NCI-H187 (cell line): ENCODE data around the gene NPFFR2.
"Not testable (repeated sequence)": the region's sequence is repeated elsewhere in the genome, so short reads cannot be mapped to it uniquely, and the experiment has no call there.

Source experiments
- DNase-seq, 2 experiments: peaks; one replicate each; lab custom pipeline; 2025; lab: John Stamatoyannopoulos, UW

Gene NPFFR2

DNA sequence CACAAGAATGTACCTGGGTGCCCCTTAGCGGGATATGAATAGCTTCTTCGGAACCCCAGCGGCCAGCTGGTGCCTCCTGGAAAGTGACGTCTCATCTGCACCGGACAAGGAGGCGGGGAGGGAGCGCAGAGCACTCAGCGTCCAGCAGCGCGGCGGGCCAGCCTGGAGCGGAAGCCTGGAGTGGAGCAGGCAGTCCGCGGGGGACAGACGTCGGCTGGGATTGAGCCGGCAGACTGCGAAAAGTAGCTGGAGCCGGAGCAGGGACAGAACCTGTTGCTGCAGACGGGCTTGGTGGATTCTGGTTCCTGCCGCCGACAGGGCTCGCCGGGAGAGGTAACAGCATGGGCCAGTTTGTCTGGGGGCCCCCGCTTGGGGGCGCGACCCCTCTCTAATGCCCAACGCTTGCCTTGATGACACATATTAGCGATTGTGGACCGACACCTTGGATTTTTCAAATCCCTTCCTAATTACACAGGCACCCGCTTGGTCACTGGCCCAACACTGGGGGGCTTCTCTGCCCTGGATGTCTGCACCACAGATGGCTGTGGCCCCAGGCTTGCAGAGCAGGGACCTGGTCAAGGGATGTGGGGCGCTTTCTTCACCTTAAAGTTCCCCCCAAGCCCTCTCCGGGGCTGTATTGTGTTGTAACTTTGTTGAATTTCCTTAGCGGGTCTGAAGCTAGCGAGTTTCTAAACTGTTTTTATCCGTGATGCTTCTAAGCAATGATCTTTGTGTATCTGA, at the start of gene NPFFR2:
Gene NPFFR2 (plus strand): TSS at position 133 of the 741 bp plus-strand sequence. CDS start 96,592 bp downstream, outside the sequence.
- no peak for DNase-seq

- no peak for DNase-seq
Observed at GRCh38 chr4:71992571-71993312, 39.1 kb upstream of the NPFFR2 start.

- no peak for DNase-seq
Observed at GRCh38 chr4:71994559-71994958, 37.2 kb upstream of the NPFFR2 start.

DNA sequence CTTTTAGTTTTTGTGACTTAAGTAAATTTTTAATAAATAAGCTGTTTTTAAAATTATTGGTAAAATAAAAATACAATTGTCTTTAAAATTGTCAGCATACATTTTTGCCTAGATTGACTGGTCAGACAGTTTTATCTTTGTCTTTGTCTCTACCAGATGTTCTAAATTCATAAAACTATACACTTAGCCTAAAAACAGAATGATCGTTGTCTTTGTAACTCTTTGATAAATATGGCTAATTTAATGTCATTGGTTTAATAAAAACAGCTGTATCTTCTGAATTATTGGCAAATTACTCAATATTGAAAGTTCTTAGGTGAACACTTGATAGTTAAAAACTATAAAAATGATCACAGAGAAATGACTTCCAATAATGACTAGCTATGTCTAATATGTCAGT, 36.5 kb upstream of the NPFFR2 start:
- DNase-seq = no peak

DNA sequence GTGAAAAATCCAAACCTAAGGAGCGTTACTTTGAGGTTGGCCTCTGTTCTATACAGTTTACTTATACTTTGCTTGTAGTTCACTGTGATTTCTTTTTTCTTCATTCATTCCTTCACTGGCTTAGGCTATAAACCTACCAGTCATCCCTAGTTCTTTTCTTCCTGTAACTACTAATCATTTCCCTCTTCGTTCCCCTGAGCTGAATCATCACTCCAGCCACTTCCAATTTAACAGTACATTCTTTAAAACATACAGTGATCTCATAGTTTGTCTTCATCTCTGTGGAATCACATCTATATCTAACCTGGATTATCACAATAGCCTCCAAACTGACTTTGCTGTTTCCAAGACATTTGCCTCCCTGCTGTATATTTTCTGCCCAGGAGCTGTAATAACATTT, 25.2 kb upstream of the NPFFR2 start:
- DNase-seq = no peak

- no peak for DNase-seq
Observed at GRCh38 chr4:72011906-72012305, 19.9 kb upstream of the NPFFR2 start.

- DNase-seq = no peak
Observed at GRCh38 chr4:72016011-72016410, 15.8 kb upstream of the NPFFR2 start.

DNA sequence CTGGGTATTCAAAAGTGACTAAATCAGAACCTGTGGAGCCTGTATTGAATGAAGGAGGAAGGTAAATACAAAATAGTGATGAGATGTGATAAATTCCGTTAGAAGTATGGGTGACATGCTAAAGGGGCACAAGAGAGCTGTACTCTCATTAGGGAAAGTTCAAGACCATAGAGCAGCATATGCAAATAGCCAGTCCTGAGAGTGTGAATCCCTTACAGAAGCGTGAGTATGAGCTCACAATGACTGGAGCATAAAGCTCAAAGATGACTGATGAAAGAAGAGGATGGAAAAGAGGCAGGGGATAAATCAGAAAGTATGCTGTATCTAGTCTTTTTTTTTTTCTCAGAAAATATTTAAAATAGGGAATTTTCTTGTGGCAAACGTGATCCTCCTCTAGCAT, 12.1 kb upstream of the NPFFR2 start:
- no peak for DNase-seq

- no peak for DNase-seq
Observed at GRCh38 chr4:72022553-72022952, 9.2 kb upstream of the NPFFR2 start.

DNA sequence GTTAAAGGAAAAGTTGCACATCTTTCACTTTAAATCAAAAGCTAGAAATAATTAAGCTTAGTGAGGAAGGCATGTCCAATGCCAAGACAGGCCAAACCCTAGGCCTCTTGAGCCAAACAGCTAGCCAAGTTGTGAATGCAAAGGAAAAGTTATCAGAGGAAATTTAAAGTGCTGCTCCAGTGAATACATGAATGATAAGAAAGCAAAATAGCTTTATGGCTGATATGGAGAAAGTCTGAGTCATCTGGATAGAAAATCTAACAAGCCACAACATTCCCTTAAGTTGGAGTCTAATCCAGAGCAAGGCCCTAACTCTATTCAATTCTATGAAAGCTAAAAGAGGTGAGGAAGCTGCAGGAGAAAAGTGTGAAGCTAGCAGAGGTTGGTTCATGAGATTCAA, 23.8 kb downstream of the NPFFR2 start:
- DNase-seq = no peak

GRCh38 chr4:72063726-72064125, 31.9 kb downstream of the NPFFR2 start:
- DNase-seq = no peak

- no peak for DNase-seq
Observed at GRCh38 chr4:72067051-72067450, 35.3 kb downstream of the NPFFR2 start.

- DNase-seq = no peak
Observed at GRCh38 chr4:72073816-72074215, 42.0 kb downstream of the NPFFR2 start.

DNA sequence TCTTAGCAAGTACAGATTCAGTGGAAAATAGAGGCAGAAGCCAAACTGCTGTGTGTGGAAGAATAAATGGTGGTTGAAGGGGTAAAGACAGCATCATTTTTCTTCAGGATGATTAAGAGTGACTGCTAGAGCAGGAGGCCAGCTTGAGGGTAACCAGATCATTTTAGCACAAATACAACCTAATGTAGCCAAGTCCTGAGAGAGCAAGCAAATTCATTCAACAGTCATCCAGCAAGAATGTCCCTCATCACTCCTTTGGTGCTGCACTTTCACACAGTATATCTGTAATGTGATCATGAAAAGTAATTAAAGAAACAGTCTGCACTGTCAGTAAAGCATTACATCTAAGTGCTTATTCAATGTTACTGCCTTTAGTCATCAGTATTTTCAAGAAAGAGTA, 44.8 kb downstream of the NPFFR2 start:
- no peak for DNase-seq

DNA sequence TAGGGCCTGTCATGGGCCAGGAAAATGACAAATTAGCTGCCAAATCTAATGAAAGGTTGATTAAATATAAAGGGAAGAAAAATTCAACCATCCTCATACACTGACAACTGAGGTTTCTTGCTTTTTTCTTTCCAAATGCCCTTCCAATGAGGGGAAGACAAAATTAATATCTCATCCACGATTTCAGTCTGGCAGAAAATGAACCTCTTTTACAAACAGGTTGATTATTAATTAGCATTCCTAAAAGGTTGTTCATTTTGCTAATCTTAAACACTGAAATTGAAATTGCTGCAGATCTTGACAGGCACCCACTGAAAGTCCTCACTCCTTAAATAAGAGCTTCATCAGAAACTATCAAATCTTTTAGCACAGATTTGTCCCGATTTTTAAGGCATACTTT, 45.5 kb downstream of the NPFFR2 start:
- DNase-seq = no peak

DNA sequence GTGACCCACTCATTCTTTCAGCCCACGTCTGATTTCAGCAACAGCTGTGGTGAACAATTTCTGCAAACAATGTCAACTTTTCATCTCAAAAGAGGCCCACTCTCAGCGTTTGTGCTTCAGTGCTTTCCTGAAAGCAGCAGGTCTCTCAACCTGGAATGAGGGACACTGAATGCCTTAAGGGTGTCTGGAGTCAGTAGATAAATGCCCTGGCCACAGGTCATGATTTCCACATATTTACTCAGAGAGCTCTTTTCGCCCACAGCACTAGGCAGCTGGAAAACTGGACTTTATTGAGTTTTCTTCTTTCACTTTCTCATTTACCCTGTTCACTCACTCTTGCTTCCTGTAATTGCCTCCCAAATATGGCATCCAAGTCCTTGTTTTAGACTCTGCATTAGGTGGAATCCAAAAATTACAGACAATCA, 52.8 kb downstream of the NPFFR2 start:
- no peak for DNase-seq

DNA sequence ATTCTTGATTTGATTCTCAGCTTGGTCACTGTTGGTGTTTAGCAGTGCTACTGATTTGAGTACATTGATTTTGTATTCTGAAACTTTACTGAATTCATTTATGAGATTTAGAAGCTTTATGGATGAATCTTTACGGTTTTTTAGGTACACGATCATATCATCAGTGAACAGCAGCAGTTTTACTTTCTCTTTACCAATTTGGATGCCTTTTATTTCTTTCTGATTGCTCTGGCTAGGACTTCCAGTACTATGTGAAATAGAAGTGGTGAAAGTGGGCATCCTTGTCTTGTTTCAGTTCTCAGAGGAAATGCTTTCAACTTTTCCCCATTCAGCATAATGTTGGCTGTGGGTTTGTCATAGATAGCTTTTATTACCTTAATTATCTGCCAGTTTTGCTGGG, 58.8 kb downstream of the NPFFR2 start:
- not testable (repeated sequence) for DNase-seq

GRCh38 chr4:72094059-72094797, 62.4 kb downstream of the NPFFR2 start:
- DNase-seq = peak; percentile 97 to 98

GRCh38 chr4:72107456-72107855, 75.7 kb downstream of the NPFFR2 start:
- DNase-seq = no peak

- no peak for DNase-seq
Observed at GRCh38 chr4:72109364-72109763, 77.6 kb downstream of the NPFFR2 start.

DNA sequence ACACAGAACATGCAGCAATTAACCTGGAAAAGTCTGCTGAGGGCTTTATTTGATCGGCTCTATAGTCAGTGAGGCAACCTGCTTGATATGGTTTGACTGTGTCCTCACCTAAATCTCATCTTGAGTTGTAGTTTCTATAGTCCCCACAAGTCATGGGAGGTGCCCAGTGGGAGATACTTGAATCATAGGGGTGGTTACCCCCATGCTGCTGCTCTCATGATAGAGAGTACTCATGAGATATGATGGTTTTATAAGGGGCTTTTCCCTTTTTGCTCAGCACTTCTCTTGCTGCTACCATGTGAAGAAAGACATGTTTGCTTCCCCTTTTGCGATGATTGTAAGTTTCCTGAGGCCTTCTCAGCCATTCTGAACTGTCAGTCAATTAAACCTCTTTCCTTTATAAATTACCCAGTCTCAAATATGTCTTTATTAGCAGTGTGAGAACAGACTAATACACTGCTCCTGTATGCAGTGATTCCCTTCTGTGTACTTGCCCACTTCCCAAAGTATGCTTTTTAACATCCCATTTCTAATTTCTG, 78.2 kb downstream of the NPFFR2 start:
- DNase-seq = no peak

DNA sequence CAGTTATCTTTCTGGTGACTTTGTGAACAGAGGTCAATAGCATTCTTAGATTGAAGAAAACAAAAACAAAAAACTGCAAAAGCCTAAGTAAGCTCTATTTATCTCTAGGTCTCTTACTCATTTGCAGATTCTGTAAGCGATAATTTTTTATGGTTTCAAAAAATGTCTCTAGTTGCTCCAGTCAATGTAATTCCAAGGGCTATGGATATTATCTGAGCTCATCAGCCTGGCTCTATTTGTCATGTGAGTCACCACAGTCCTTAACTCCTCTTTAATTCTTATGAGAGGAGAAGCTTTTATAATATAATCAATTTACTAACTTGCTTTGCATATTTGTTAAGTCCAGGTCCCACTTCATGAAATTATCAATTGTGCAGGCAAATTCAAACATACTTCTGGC, 79.1 kb downstream of the NPFFR2 start:
- no peak for DNase-seq

GRCh38 chr4:72111863-72112262, 80.1 kb downstream of the NPFFR2 start:
- DNase-seq = no peak
